ENCODE measurements around the gene ST8SIA4.

DNA sequence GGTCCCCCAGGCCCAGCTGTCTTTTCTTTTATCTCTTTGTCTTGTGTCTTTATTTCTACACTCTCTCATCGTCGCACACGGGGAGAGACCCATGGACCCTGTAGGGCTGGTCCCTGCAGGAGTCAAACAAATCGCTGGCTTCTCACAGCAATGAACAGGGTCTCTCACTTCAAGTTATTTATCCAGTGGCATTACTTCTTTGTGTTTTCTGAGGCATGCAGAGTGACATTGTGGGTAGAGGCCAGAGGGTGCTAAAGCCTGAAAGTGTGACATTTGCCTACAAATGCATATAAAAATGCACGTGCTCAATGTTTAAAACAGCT, 127.6 kb downstream of the ST8SIA4 start:
- no peak for TF ChIP-seq POLR2A (IDR thresholded peaks at IDR 0.05; ENCODE audit: low read length)
- no peak for TF ChIP-seq GATA1 (IDR thresholded peaks at IDR 0.05; ENCODE audit: low read depth, low read length)
